Cardiac fibroblast (primary cell): Measurements from ENCODE around the gene B3GNT7.
"Not testable (repeated sequence)": the region's sequence is repeated elsewhere in the genome, so short reads cannot be mapped to it uniquely, and the experiment has no call there.

Experiments
- DNase-seq, 2 donors: peaks; one replicate each; pipeline versions ENCODE4 v3.0.0 to v3.0.0-alpha.2; 2010; ENCODE audit warnings: low read depth in 2 of 2
- H3K4me3 ChIP-seq, 2 donors: replicated peaks in 1 of 2; 1 replicate in 1 of 2; 2 replicates in 1 of 2; pipeline ENCODE4 v1.5.1; 2011; ENCODE audit warnings: low read depth in 2 of 2, low read length in 2 of 2, mild to moderate bottlenecking in 2 of 2, moderate library complexity in 1 of 2
- TF ChIP-seq, protein P1 (sequence below): IDR thresholded peaks from one replicate; pipeline ENCODE4 v1.5.1; 2011; ENCODE audit warnings: low read depth, mild to moderate bottlenecking, low read length, inconsistent platforms

The B3GNT7 gene

DNA sequence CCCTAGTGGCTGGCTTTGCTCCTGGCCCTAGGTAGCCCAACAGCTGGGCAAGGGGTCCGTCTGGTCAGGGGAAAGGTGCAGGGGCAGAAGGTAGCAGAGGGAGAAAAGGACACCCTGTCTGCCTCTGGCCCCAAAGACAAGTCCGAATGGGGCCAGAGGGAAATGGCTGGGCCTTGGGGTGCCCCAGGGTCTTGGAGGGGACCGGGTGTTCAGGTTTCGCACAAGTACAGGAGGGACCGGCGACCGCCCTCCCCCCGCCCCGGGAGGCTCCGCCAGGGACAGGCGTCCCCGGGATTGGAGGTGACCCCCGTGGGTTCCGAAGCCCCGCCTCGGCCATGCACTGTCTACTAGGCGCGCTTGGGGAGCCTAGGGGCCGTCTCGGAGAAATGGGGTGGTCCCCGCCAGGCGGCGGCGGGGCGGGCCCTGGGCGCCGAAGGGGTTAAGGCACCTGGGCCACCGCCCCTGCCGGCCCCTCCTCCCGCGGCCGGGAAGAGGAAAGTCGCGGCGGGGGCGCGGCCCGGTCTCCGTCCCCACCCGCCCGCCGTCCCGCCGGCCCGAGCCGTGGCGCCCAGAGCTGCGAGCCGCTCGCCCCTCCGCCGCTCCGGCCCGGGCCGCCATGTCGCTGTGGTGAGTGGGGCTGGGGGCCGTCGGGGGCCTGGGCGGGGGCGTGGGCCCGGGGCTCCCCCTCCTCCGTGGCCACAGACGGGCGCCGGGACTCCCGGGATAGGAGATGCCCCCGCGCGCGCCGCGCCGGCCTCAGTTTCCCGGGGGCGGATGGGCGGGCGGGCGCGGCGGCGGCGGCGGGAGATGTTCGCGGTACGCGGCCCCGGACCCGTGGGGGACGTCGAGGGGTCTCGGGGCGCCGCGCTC, at the start of gene B3GNT7:
B3GNT7 (plus strand) TSS at position 523 of the 870 bp plus-strand sequence; CDS start at position 617, 94 bp downstream.
- DNase-seq, result no peak
- TF ChIP-seq, protein P1, sequence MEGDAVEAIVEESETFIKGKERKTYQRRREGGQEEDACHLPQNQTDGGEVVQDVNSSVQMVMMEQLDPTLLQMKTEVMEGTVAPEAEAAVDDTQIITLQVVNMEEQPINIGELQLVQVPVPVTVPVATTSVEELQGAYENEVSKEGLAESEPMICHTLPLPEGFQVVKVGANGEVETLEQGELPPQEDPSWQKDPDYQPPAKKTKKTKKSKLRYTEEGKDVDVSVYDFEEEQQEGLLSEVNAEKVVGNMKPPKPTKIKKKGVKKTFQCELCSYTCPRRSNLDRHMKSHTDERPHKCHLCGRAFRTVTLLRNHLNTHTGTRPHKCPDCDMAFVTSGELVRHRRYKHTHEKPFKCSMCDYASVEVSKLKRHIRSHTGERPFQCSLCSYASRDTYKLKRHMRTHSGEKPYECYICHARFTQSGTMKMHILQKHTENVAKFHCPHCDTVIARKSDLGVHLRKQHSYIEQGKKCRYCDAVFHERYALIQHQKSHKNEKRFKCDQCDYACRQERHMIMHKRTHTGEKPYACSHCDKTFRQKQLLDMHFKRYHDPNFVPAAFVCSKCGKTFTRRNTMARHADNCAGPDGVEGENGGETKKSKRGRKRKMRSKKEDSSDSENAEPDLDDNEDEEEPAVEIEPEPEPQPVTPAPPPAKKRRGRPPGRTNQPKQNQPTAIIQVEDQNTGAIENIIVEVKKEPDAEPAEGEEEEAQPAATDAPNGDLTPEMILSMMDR, result no peak
- H3K4me3 ChIP-seq, result peak within 1 kb of the TSS in 1 of 2 donors; percentile 13

- no peak for DNase-seq
- TF ChIP-seq, protein P1, result no peak
- H3K4me3 ChIP-seq, result no peak overlapping the region
These were observed 48.4 kb upstream of the B3GNT7 start for GRCh38 chr2:231347081-231347480.

DNA sequence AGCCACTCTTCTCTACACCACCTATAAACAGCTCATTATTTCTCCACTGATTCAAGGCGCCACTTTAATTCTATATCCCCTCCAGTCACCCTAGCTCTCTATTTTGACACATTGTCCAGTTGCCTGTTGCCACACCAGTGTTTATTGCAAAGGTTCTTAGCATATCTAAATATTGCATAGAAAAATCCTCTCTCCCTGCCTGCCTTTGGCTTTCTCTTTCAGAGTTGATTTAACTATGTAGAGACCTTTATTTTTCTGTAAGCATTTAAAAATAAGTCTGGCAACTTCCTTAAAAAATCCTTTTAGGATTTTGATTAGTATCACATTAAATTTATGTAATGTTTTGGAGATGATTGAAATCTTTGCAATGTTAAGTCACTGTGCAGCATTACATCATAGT, 47.9 kb upstream of the B3GNT7 start:
- DNase-seq, result no peak
- TF ChIP-seq, protein P1, result no peak
- H3K4me3 ChIP-seq, result no peak overlapping the region

- TF ChIP-seq, protein P1, result no peak
- H3K4me3 ChIP-seq, result no peak overlapping the region
- peak; percentile 66 to 71 for DNase-seq
These were observed 47.3 kb upstream of the B3GNT7 start for GRCh38 chr2:231348173-231348572.

DNA sequence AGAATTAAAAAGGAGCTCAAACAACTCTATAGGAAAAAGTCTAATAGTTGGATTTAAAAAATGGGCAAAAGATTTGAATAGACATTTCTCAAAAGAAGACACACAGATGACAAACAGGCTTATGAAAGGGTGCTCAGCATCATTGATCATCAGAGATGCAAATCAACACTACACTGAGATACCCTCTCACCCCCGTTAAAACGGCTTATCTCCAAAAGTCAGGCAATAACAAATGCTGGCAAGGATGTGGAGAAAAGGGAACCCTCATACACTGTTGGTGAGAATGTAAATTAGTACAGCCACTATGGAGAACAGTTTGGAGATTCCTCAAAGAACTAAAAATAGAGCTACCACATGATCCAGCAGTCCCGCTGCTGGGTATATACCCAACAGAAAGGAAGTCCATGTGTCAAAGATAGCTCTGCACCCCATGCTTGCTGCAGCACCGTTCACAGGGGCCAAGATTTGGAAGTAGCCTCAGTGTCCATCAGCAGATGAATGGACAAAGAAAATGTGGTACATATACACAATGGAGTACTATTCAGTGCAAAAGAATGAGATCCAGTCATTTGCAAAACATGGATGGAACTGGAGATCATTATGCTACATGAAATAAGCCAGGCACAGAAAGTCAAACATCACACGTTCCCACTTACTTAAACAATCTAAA, 46.7 kb upstream of the B3GNT7 start:
- TF ChIP-seq, protein P1, result no peak
- peak in 1 of 2 donors; percentile 6 for DNase-seq
- H3K4me3 ChIP-seq, result no peak overlapping the region

GRCh38 chr2:231349374-231349735, 46.2 kb upstream of the B3GNT7 start:
- not testable (repeated sequence) for H3K4me3 ChIP-seq, DNase-seq

DNA sequence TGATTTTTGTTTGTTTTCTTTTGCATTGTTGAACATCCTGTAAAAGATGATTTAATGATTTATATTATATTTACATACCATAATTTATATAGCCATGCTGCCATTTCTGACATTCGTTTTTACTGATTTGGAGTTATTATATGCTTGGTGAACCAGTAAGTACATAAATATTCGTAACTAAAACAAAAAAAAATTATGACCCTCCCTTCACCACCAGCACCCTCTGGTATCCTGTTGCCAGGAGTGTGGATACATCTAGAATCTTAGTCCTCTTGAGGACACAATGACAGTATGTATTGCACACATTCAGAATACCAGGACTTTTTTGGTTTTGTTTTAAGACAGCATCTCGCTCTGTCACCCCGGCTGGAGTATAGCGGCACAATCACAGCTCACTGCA, 43.9 kb upstream of the B3GNT7 start:
- TF ChIP-seq, protein P1, result no peak
- DNase-seq, result no peak
- no peak overlapping the region for H3K4me3 ChIP-seq
